ENCODE results near the gene GTPBP2.
"Not testable (repeated sequence)": the region's sequence is repeated elsewhere in the genome, so short reads cannot be mapped to it uniquely, and the experiment has no call there.

Gene GTPBP2

GRCh38 chr6:43658161-43658560, 29.1 kb upstream of the GTPBP2 start:
- DNase-seq (ENCODE audit: low read depth): no peak

- no peak for DNase-seq (ENCODE audit: low read depth)
Observed at GRCh38 chr6:43657221-43657802, 28.2 kb upstream of the GTPBP2 start.

- not testable (repeated sequence) for DNase-seq (ENCODE audit: low read depth)
Observed at GRCh38 chr6:43652822-43653221, 23.8 kb upstream of the GTPBP2 start.

GRCh38 chr6:43648248-43648647, 19.2 kb upstream of the GTPBP2 start:
- DNase-seq (ENCODE audit: low read depth): no peak

- DNase-seq (ENCODE audit: low read depth): no peak
Observed at GRCh38 chr6:43647613-43648012, 18.5 kb upstream of the GTPBP2 start.

- no peak for DNase-seq (ENCODE audit: low read depth)
Observed at GRCh38 chr6:43645613-43645964, 16.5 kb upstream of the GTPBP2 start.

GRCh38 chr6:43644940-43645612, 16.0 kb upstream of the GTPBP2 start, which contains the start of gene RSPH9:
TSS of gene RSPH9 (plus strand) at chr6:43645036. CDS start at chr6:43645099, 63 bp downstream.
- DNase-seq (ENCODE audit: low read depth): peak; percentile 57

GRCh38 chr6:43639984-43640800, 11.1 kb upstream of the GTPBP2 start:
- DNase-seq (ENCODE audit: low read depth): no peak

- peak; percentile 25 for DNase-seq (ENCODE audit: low read depth)
Observed at GRCh38 chr6:43636308-43636659, 7.2 kb upstream of the GTPBP2 start.

GRCh38 chr6:43635387-43636307, 6.6 kb upstream of the GTPBP2 start, which contains the start of gene MAD2L1BP:
TSS of gene MAD2L1BP (plus strand) at chr6:43635840. CDS start at chr6:43635876, 36 bp downstream.
- DNase-seq (ENCODE audit: low read depth): peak; percentile 68

- DNase-seq (ENCODE audit: low read depth): no peak
Observed at GRCh38 chr6:43634702-43635303, 5.7 kb upstream of the GTPBP2 start.

- DNase-seq (ENCODE audit: low read depth): not testable (repeated sequence)
Observed at GRCh38 chr6:43633002-43633401, 3.9 kb upstream of the GTPBP2 start.

- no peak for DNase-seq (ENCODE audit: low read depth)
Observed at GRCh38 chr6:43630980-43631619, 2.0 kb upstream of the GTPBP2 start.

GRCh38 chr6:43629505-43630300, 639 bp upstream of the GTPBP2 start:
- peak; percentile 98 for DNase-seq (ENCODE audit: low read depth)

GRCh38 chr6:43628393-43629103, 516 bp downstream of the GTPBP2 start:
- DNase-seq (ENCODE audit: low read depth): peak; percentile 47

GRCh38 chr6:43627008-43627825, 1.8 kb downstream of the GTPBP2 start:
- DNase-seq (ENCODE audit: low read depth): peak; percentile 97

GRCh38 chr6:43625393-43625992, 3.6 kb downstream of the GTPBP2 start:
- DNase-seq (ENCODE audit: low read depth): no peak

- no peak for DNase-seq (ENCODE audit: low read depth)
Observed at GRCh38 chr6:43624786-43625288, 4.2 kb downstream of the GTPBP2 start.

Measured in fibroblast of gingiva (primary cell).